NCI-H187 treated with DMSO at 0.1 percent for 48 hours (cell line): ENCODE results near the gene SPDYE3.
A peak's percentile ranks its signal among the peaks of the same experiment; 100 is the strongest.
"Not testable (repeated sequence)": the region's sequence is repeated elsewhere in the genome, so short reads cannot be mapped to it uniquely, and the experiment has no call there.

Experiments used
- DNase-seq: peaks from one replicate; lab custom pipeline; 2025; lab: John Stamatoyannopoulos, UW

Gene SPDYE3, protein sequence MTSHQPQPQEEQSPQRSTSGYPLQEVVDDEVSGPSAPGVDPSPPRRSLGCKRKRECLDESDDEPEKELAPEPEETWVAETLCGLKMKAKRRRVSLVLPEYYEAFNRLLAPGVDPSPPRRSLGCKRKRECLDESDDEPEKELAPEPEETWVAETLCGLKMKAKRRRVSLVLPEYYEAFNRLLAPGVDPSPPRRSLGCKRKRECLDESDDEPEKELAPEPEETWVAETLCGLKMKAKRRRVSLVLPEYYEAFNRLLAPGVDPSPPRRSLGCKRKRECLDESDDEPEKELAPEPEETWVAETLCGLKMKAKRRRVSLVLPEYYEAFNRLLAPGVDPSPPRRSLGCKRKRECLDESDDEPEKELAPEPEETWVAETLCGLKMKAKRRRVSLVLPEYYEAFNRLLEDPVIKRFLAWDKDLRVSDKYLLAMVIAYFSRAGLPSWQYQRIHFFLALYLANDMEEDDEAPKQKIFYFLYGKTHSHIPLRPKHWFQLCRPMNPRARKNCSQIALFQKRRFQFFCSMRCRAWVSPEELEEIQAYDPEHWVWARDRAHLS

DNA sequence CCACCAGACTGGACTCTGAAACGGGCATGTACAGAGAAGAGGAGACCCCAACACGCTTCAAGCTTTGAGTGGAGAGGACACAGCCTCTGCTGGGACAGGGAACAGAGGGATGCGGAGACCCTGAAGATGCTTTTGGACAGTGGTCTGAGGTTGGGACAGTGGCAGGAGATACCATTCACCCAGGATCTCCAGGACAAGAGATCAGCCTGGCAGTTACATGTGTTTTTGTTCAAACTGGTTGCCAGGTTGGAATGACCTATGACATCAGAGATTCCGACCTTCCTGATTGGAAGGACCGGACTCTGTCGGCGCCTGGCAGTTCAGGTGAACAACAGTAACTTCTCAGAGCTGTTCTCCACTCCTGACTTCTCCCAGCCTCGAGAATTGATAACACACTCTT lies at the start of gene SPDYE3:
Gene SPDYE3, plus strand, starts transcription at position 301 of the 400 bp plus-strand sequence. CDS start 184 bp downstream, outside the sequence.
- not testable (repeated sequence) for DNase-seq

DNA sequence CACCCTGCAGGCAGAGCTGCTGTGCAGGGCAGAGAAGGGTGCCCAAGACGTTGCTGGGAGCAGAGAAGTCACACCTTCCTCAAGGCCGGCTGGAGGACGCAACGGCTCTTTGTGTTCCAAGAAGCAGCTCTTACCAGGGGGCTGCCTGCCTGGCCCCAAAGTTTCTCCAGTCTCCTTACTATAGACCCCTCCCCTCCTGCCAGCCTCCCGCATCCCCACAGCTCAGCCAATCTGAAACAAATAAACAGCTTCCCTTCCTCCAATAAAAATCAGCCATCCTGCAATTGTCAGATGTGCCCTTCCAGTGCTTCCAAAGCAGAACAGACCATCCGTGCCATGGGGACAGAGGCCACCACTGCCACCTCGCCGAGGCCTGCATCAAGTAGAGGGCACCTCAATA lies 47.5 kb upstream of the SPDYE3 start:
- DNase-seq, result not testable (repeated sequence)

DNA sequence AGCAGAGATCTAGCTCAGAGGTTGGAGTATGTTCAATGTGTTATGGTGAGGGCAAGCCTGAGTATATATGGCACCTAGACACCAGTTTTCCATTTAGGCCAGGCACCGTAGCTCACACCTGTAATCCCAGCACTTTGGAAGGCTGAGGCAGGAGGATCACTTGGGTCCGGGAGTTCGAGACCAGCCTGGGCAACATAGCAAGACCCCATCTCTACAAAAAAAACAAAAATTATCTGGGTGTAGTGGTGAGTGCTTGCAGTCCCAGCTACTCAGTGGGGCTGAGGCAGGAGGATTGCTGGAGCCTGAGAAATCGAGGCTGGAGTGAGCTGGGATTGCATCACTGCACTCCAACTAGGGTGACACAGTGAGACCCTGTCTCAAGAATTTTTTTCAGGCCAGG lies 44.6 kb upstream of the SPDYE3 start:
- DNase-seq, result not testable (repeated sequence)

DNA sequence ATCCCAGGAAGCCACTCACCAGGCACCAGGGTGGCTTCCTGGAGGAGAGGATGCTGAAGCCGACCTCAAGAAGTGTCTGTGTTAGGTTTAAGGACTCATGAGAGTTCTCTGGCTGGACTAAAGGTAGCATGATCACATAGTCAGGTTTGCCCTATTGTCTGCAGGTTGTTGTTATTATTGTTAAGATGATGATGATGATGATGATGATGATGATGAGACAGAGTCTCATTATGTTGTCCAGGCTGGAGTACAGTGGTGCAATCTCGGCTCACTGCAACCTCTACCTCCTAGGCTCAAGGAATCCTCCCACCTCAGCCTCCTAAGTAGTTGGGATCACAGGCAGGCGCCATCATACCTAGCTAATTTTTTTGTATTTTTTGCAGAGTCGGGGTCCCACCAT lies 43.3 kb upstream of the SPDYE3 start:
- DNase-seq, result not testable (repeated sequence)

DNA sequence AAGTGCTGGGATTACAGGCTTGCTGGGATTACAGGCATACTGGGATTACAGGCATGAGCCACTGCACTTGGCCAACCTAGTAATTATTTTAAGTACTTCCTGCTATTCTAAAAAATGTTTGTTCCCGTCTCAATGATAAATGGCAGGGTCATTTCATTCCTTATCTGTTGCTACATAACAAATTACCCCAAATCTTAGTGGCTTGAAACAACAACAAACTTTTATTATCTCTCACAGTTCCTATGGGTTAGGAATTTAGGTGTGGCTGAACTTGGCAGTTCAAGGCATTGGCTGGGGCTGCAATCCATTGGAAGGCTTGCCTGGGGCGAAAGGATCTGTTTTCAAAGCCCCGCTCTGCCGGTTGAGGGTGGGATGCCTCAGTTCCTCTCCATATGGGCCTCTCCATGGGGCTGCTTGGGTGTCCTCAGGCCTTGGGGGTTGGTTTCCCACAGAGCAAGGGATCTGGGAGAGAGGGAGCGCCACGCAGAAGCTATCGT lies 42.8 kb upstream of the SPDYE3 start:
- DNase-seq, result not testable (repeated sequence)

DNA sequence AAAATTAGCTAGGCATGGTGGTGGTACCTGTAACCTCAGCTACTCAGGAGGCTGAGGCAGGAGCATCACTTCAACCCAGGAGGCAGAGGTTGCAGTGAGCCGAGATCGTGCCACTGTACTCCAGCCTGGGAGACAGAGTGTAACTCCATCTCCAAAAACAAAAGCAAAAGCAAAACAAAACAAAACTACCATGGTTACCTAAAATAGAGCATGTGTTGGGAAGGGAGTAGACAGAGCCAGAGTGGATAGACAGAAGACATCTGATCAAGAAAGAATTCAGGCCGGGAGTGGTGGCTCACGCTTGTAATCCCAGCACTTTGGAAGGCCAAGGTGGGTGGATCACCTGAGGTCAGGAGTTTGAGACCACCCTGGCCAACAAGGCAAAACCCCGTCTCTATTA lies 41.7 kb upstream of the SPDYE3 start:
- not testable (repeated sequence) for DNase-seq

DNA sequence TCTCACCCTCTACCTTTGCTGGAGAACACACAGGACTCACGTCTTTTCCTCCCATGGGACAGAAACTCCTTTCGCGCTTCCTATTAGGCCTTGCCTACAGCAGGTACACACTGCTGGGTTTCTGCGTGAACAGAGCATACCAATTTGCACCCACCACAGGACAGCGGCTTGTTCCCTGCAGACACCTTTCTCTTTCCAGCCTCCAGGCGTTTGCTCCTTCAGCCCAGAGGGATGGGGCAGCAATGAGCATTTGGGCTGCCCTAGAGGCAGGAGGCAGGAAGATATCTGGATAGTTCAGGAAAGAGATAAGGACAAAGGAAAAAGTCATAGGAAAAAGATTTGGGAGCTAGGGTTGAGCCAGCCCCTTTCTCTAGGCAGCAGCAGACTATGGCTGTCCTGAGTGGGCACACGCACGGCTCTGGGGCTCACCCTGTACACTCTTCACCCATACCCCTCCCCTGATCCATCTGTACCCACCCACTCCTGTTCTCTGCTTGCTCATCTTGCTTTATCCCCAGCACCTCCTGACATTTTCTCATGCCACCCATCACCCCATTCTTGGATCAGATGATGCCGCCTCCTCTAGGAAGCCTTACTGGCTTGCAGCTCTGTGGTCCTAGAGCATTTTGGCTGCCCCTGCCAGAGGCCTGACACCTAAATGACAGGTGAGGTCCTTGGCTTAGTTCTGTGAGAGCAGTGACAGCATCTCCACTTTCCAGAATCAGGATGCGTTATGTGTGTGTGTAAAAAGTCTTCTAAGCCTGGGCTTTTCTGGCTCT lies 40.7 kb upstream of the SPDYE3 start:
- DNase-seq, result no peak

DNA sequence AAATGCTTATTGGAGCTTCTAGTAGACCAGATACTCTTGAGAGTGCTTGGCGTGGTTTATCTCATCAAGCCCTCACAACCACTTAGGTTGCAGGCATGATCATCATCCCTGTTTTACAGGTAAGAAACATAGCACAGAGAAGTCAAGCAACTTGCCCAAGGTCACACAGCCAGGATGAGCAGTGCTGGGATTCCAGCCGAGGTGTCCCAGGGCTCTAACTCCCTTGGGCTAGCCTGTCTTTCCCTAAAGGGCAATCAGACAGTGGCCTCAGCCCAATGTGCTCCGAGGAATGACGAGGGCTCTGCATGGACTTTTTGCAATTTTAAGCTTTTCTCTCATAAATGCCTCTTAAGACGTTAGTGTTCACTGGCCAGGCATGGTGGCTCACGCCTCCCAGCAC lies 39.9 kb upstream of the SPDYE3 start:
- DNase-seq, result no peak

DNA sequence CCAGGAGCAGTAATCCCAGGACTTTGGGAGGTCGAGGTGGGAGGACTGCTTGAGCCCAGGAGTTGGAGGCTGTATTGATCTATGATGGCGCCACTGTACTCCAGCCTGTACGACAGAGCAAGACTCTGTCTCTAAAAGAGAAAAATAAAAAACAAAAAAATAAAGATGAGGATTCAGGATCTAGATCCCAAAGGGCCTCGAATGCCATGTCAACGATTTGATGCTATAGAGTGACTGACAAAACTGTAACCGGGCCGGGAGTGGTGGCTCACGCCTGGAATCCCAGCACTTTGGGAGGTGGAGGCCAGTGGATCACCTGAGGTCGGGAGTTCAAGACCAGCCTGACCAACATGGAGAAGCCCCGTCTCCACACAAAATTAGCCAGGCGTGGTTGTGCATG lies 38.6 kb upstream of the SPDYE3 start:
- not testable (repeated sequence) for DNase-seq

DNA sequence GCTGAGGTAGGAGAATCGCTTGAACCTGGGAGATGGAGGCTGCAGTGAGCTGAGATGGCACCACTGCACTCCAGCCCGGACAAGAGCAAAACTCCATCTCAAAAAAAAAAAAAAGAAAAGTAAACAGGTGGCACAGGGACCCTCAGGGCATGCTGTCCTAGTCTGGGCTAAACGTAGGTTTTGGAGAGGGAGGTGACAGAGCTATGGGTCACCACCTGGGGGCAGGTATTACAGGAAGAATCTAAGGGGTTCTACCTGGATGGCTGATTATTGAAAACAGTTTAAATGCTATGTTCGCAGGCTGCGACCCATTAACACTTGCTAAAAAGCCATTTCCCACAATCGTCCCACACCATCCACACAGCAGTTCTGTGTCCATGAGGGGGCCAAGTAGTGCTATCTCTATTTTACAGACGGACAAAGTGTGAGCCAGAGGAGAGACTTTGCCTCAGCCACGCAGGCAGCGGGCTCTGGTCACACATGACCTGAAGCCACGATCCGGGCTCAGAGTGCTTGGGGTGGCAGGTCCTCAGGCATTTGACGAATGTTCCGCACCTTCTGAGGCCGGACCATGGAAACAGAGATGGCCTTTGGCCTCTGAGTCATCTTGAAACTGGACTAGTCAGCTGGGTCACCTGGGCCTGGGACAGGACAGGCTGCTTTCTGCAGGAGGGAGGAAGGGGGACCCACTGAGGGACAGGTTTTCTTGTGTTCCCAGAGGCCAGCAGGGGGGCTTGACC lies 38.0 kb upstream of the SPDYE3 start:
- not testable (repeated sequence) for DNase-seq

DNA sequence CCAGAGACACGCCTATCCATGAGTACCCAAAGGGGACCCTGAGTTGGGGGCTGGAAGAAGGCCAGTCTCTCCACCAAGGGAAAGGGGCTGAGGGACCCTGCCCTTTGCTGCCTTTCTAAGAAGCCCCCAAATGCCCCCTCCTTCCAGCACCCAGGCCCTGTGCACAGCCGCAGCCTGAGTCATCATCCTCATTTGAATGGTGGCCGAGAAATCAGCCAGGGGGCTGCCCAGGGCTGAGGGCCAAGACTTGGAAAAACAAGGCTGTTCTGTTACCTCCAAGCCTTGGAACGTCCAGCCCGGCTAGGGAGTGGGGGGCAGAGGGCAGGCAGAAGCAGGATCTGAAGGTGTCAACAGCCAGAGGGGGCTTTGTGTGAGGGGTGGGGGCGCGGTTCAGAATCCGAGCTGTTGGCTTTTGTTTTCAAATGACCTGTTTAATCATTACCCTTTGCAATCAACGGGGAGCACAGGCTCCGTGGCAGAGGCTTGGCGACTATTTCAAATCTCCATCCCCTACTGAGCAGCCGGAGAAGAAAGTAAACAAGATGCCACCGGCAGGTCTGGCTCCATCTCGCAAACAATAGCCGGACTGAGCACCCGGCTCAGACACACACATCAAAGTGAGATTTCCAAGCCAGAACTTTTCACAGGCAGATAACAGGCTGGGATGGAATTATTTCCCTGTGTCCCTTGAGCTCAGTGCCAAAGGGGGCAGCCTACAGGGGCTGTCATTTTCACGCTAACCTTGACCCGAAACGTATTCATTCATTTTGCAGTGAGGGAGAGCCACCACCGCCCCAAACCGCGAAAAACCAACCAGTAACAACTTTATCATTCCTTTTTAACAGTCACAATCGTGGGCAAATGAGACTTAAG lies 37.2 kb upstream of the SPDYE3 start:
- not testable (repeated sequence) for DNase-seq

DNA sequence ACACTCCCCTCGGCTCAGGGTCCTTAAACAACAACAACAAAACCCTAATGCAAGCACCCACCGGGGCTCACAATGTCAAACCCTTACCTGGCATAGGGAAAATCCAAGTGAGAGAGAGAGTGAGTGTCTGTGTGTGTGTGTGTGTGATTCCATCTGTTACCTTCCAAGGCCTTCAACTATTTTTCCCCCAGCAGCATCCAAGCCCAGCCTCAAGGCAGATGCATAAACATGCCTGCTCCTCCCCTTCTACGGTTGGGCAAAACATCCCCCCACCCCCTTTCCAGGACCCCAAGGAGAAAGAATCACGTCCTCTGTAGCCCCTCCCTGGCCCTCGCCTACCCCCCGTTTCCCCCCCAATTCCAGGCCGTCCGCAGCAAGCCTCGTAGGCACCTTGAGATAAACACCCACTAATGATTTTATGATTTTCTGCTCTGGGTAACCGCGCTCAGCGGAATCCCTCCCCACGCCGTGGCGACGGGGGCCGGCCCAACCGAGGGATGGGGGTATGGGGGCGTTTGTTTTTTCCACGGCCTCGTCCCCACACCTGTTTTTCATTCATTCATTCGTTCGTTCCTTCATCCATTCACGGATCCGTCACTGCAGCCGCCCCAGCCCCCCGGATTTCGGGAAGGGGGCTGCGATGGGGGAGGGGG lies 36.4 kb upstream of the SPDYE3 start:
- DNase-seq, result not testable (repeated sequence)

DNA sequence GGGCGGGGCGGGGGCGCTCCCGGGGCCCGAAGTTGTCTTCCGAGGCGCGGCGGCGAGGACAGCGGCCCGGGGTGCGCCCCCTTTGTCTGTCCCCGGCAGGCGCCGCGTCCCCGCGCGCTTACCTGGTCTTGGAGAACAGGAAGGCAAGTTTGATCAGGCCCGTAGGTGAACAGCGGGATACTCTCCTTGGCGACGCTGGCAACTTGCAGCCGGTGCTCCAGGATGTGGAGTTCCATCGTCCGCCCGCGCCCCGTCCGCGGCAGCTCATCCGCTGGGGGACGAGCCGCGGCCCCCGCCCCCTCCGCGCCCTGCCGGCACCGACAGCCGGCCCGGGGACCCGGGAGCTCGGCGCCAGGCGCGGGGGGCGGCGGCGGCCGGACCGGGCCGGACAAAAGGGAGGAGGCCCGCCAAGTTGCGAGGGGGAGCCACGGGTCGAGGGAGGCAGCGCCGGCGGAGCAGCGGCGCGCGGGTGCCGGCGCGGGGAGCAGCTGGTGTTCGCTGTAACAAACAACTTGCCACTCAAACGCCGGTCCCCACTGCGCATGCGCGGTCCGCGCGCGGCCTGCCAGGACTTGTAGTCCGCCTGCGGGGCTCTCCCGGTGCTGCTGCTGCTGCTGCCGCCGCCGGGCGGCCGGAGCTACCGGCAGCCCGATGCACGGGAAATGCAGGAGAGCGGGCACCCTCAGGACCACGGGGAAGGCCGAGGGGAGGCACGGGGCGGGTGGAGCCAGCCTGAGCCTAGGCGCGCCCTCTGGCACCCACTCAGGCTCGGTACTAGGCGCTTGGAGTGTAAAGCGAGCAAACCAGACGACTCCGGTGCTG lies 35.6 kb upstream of the SPDYE3 start:
- peak; percentile 77 for DNase-seq

DNA sequence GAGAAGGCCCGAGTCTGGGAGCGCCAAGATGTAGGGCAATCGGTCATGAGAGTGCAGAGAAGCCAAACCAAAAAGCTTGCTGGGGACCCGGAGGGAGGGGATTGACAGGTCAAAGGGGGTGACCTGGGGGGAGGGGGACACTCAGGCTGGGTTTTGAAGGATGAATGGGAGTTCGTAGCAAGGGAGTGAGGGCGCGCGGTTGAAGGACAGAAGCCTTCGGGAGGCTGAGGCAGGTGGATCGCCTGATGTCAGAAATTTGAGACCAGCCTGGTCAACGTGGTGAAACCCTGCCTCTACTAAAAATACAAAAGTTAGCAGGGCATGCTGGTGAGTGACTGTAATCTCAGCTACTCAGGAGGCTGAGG lies 35.0 kb upstream of the SPDYE3 start:
- not testable (repeated sequence) for DNase-seq

DNA sequence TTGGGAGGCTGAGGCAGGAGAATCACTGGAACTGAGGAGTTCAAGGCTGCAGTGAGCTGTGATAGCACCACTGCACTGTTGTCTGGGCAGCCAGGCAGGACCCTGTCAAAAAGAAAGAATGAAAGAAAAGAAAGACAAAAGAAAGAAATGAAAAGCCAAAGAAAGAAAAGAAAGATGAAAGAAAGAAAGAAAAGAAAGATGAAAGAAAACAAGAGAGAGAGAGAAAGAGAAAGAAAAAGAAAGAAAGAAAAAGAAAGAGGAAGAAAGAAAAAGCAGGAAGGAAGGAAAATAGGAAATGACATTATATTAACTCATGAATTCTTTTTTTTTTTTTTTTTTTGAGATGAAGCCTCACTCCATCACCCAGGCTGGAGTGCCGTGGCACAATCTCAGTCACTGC lies 32.4 kb upstream of the SPDYE3 start:
- DNase-seq, result no peak

DNA sequence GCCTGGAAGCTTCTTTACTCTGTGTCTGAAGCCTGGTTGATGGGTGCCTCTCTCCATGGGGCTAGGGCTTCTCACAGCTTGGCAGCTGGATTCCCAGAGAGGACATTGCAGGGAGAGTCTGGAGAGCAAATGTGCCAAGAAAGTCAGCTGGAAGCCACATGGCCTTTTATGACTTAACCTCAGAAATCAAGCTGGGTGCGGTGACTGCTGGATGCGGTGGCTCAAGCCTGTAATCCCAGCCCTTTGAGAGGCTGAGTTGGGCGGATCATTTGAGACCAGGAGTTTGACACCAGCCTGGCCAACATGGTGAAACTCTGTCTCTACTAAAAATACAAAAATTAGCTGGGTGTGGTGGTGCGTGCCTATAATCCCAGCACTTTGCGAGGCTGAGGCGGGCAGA lies 31.4 kb upstream of the SPDYE3 start:
- not testable (repeated sequence) for DNase-seq

DNA sequence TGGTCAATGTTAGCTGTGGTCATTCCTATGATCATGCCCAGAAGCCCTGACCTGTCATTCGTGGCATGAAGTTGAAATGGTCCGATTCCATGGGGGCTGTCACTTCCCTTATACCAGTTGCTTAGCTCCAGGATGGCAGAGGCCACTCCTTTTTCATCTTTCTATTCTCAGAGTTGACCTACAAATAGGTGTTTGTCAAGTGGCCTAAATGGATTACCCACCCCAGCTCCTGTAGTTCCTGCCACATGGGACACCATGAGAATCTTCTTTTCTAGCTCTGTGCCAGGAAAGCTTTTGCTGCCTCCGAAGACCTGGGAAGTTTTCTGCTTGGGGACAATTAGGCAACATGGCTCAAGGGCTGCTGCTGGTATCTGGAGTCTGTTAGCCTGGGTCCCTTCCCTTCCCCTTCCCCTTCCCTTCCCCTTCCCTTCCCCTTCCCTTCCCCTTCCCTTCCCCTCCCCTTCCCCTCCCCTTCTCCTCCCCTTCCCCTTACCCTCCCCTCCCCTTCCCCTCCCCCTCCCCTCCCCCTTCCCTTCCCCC lies 25.4 kb upstream of the SPDYE3 start:
- DNase-seq, result not testable (repeated sequence)

DNA sequence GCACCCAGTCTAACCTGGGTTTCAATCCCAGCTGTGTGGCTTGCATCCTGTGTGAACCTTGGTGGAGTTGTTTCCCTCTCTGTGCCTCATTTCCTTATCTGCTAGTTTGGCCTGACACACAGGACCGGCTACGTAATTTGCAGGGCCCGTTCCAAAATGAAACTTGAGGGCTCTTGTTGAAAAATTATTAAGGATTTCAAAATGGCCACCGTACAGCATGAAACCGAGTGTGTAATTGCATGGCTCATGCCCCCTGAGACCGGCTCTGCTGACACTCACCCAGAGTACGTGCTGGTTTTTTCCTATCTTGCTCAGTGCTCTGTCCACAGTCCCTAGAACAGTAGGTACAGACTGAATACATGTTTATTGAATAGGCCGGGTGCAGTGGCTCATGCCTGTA lies 24.4 kb upstream of the SPDYE3 start:
- DNase-seq, result not testable (repeated sequence)
